Fibroblast of skin of abdomen (primary cell): ENCODE data around the gene MINPP1. TPM values are rescaled to one million over a fixed set of nuclear protein-coding genes. Genes with fewer than 3 reads are reported as not detected.
"Not testable (repeated sequence)": the region's sequence is repeated elsewhere in the genome, so short reads cannot be mapped to it uniquely, and the experiment has no call there.

ENCODE experiments used
- DNase-seq: peaks from one replicate; pipeline ENCODE4 v3.0.0-alpha.2; 2013
- polyA plus RNA-seq, 2 experiments: library from polyadenylated mRNA; unstranded; fragments of 120-200 nt; gene quantifications; one replicate each; pipeline ENCODE4 v1.2.1, GENCODE V29; 2013; ENCODE audit not compliant: insufficient read length in 2 of 2

Gene MINPP1
- 21.9 TPM for polyA plus RNA-seq (2013, experiment 1 of 2; ENCODE audit: insufficient read length)
- polyA plus RNA-seq (2013, experiment 2 of 2; ENCODE audit: insufficient read length), result 21.1 TPM

DNA sequence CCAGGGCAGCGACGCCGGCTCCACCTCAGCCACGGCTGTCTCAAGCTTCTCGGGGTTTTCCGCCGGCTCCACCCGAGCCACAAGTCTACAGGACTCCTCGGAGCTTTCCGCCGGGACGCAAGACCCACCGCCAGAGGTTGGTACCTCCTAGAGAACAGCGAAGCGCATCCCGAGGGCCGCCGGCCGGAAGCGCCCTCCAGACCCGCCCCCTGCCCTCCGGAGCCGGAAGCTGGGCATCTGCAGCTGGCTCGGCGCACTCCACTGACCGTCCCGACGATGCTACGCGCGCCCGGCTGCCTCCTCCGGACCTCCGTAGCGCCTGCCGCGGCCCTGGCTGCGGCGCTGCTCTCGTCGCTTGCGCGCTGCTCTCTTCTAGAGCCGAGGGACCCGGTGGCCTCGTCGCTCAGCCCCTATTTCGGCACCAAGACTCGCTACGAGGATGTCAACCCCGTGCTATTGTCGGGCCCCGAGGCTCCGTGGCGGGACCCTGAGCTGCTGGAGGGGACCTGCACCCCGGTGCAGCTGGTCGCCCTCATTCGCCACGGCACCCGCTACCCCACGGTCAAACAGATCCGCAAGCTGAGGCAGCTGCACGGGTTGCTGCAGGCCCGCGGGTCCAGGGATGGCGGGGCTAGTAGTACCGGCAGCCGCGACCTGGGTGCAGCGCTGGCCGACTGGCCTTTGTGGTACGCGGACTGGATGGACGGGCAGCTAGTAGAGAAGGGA is at the start of gene MINPP1:
MINPP1 (plus strand) TSS at position 254 of the 726 bp plus-strand sequence; CDS start at position 277, 23 bp downstream.
- peak; percentile 82 for DNase-seq

DNA sequence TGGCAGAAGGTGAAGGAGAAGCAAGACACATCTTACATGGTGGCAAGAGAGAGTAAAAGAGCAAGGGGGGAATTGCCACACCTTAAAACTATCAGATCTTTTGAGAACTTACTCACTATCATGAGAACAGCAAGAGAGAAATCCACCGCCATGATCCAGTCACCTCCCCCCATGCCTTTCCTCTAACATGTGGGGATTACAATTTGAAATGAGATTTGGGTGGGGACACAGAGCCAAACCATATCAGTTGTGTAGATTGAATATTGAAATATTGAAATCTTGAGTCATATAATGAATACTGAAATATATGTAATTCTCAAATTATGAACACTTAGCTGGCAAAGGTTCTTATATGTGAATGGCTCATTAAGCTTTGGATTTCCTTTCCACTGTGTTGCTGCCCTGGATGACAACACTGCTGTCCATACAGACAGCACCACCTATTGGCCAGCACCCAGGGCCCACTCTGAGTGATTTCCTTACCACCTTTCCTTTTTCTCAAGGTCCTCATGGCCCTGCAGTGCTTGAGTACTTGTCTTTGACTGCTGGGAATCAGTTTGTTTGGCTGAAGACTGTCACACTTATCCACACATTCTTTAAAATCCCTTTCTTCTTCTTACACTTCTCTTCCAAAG is 48.0 kb upstream of the MINPP1 start:
- not testable (repeated sequence) for DNase-seq

DNA sequence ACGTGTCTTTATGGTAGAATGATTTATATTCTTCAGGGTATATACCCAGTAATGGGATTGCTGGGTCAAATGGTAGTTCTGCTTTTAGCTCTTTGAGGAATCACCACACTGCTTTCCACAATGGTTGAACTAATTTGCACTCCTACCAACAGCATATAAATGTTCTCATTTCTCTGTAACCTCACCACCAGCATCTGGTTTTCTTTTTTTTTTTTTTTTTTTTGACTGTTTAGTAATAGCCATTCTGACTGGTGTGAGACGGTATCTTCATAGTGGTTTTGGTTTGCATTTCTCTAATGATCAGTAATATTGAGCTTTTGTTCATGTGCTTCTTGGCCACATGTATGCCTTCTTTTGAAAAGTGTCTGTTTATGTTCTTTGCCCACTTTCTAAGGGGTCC is 42.9 kb upstream of the MINPP1 start:
- DNase-seq, result not testable (repeated sequence)

DNA sequence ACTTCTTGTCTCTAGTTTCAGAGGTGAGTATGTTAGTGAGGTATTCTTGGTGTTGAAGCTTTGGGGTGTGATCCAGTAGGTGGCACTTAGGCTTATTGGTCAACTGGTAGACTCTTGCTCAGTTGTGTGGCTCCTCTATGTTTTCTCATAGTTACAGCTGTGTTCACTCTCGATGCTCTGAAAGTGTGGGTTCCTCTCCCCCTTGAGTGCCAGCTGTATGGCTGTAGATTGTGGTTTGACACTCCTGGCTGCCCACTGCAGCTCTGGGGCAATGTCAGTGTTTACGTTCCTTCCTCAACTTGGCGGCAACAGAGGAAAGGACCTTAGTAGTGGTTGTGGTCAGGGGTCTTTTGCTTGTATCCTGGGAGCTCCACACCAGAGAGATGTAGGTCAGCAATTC is 37.8 kb upstream of the MINPP1 start:
- DNase-seq, result not testable (repeated sequence)

DNA sequence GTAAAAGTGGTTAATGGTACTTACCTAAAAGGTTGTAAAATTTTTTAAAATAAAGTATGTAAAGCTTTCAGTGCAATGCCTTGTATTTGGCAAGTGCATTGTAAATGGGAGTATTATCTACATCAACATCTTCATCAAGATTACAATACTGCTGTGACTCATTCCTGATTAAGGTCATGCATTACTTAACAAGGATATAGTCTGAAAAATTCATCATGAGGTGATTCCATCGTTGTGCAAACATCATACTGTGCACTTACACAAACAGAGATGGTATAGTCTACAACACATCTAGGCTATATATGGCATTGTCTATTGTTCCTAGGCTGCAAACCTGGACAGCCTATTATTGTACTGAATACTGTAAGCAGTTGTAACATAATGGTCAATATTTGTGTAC is 16.0 kb upstream of the MINPP1 start:
- DNase-seq, result not testable (repeated sequence)

DNA sequence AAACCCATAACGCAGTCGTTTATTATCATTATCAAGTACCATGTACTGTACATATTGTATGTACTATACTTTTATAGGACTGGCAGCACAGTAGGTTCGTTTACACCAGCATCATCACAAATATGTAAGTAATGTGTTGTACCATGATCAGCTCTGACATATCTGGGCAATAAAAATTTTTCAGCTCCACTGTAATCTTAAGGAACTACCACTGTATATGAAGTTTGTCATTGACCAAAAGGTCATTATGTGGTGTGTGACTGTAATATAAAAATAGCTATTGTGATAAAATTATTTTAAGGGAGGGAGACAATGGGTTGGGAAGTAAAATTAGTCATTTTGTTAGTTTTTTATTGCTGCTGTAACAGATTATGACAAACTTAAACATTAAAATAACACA is 14.4 kb upstream of the MINPP1 start:
- DNase-seq, result not testable (repeated sequence)

- DNase-seq, result not testable (repeated sequence)
Observed at GRCh38 chr10:87492450-87492849, 12.2 kb upstream of the MINPP1 start.

DNA sequence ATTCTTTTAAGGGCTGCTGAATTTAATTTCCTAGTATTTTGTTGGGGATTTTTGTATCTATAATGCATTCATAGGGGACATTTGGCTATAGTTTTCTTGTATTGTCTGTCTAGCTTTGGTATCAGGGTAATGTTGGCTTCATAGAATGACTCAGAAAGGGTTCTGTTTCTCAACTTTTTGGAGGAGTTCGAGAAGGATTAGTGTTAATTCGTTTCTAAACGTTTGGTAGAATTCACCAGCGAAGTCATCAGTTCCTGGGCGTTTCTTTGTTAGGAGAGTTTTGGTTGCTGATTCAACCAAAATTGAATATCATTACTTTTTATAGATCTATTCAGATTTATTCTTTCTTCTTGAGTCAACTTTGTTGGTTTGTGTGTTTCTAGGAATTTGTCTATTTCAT is 9.2 kb upstream of the MINPP1 start:
- DNase-seq, result not testable (repeated sequence)

DNA sequence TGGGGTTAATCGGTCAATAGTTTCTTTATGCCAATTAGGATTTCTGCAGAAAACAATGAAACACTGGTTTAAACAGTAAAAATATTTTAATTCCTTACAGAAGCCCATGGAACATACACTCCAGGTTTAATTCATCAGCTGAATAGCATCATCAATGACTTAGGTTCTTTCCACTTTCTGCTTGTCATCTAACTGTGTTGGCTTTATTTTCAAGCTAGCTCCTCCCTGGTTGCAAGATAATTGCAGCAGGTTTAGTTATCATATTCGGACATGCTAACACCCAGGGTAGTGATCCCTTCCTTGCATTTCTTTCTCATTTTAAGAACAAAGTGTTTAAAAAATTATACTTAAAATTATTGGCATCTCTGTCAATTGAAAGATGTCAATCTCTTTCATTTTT is 7.3 kb upstream of the MINPP1 start:
- DNase-seq, result not testable (repeated sequence)

DNA sequence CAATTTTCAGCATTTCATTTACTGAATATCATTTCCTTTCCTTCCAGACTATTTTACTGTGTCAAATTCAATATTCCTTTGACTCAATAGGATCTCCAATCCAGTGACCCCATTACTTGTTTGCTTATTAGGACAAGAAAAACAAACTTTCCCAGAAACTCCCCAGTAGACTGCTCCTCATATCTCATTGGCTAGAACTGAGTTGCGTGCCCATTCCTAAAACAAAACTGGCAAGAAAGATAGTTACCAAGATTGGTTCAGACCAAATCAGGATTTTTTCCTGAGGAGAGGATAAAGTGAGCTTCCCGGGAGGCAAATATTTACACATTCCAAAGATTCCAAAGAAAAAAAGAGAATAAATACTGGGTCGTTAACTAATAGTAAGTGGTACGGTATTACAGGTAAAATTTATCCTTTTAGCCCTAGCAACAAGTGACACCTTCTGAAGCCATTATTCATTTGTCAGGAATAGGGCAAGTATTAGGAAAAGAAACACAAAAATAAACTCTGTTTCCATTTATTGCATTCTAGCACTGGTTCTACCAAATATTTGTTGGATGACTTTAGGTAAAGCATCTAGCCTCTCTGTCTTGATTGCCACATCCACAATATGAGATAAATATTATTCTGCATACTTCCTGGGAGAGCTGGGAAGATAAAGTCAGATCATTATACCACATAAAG is 6.4 kb upstream of the MINPP1 start:
- not testable (repeated sequence) for DNase-seq

- DNase-seq, result no peak
Observed at GRCh38 chr10:87500646-87501048, 4.0 kb upstream of the MINPP1 start.

DNA sequence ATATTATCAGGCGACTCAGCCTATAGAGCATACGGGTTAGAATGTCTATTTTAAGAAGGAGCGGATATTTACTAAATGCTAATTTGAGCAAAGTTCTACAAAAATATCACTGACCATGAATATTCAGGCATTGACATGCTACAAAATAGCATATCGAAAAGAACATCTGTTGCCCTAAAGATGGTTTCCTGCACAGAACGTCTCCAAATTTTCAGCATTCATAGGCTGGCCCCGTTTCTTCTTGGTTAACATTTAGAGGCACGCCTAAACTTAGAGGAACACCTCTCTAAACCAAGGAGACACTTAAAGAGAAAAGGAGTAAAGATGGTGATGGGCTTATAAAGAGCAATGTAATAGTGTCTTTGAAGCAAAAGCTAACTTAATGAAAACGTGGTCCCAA is 1.3 kb upstream of the MINPP1 start:
- DNase-seq, result no peak

DNA sequence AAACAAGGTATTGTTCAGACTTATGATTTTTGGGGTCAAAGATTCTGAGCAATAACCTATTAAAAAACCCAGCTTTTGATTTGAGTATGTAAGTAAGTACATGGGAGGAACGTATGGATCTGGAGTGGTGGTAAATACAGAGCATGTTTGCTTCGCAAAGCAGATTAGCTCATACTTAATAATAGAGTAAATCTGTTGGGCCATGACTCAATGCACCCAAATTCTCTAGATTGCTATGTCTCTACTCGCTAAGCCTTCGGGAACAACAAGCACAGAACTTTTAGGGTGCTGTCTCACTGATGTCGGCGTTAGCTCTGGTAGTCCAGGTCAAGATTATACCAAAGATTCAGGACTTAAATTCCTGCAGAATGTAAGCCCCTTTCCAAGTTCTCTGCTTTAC is 807 bp upstream of the MINPP1 start:
- DNase-seq, result no peak

GRCh38 chr10:87504307-87504639 is 420 bp upstream of the MINPP1 start:
- DNase-seq, result no peak

DNA sequence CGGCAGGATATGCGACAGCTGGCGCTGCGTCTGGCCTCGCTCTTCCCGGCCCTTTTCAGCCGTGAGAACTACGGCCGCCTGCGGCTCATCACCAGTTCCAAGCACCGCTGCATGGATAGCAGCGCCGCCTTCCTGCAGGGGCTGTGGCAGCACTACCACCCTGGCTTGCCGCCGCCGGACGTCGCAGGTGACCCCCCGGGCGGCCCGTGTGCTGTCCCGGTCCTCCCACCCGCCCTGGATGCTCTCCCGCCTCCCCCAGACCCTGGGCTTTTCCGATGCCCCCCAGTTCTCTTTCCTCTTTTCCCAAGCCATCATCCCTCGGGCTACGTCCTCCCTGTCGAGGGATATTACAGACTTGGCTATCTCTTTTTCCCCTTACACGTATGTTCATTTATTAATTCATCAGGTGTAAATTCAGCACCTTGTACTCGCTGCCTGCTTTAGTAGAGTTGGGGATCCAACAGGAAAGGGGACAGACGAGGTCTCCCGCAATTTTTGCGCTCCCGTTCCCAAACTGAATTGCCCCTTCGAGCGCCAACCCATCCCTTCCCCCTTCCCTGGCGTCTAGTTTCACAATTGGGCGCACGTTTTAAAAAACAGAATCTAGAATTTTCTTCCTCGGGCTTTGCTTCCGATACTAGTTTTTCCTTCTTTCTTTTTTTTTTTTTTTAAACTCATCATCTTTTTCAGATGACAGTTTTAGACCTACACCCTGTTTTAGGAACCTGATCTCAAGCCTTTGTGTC is 846 bp downstream of the MINPP1 start:
- peak; percentile 49 for DNase-seq

GRCh38 chr10:87506956-87507355 is 2.3 kb downstream of the MINPP1 start:
- no peak for DNase-seq

DNA sequence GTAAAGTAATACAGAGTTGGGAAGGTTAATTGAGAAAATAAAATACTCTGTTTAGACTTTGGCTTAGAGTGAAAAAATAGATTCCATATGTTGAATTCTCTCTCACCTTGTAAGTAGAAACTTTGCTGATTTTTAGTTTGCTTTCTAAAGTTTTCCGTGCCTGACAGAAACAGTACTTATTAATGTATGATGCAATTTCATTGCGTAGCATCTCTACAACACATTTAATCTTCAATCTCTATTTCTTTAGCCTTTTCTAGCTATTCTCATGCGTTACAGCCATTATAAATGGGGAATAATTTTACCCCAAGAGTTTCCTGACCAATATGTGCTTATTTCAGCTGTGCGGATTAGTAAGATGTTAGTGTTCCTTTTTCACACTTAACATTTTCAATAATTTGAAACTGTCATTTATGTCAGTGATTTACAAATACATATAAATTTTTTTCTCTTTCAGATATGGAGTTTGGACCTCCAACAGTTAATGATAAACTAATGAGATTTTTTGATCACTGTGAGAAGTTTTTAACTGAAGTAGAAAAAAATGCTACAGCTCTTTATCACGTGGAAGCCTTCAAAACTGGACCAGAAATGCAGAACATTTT is 3.3 kb downstream of the MINPP1 start:
- no peak for DNase-seq

GRCh38 chr10:87508837-87509236 is 4.1 kb downstream of the MINPP1 start:
- no peak for DNase-seq

DNA sequence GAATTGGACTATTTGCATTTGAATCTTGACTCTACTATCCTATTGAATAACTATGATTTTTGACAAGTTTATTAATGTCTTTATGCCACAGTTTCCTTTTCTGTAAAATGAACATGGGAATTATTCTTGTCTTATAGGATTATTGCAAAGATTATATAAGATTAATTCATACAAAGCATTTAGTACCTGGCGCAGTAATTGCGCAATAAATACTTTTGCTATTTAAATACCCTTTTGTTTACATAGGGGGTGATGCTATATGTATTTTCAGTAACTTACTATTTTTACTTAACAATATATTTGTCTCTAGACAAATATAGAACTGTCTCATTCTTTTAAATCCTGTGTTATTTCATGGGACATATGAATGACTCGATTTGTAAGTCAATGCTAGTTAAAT is 5.3 kb downstream of the MINPP1 start:
- DNase-seq, result no peak

- no peak for DNase-seq
Observed at GRCh38 chr10:87511526-87511925, 6.8 kb downstream of the MINPP1 start.

GRCh38 chr10:87518937-87519336 is 14.2 kb downstream of the MINPP1 start:
- DNase-seq, result no peak

GRCh38 chr10:87519582-87519981 is 14.9 kb downstream of the MINPP1 start:
- DNase-seq, result no peak
